HEK293 (cell line): ENCODE measurements around the gene S100A4.
"Not testable (repeated sequence)": the region's sequence is repeated elsewhere in the genome, so short reads cannot be mapped to it uniquely, and the experiment has no call there.

Experiments used
- CTCF ChIA-PET: fragments of 350-600 bp; formaldehyde crosslinking; extraction: SDS; loops from one replicate; lab custom pipeline; 2021; ENCODE audit warnings: antibody characterized with exemption; lab: Yijun Ruan, JAX
- POLR2A ChIA-PET: fragments of 300-600 bp; formaldehyde crosslinking; extraction: SDS; loops from one replicate; lab custom pipeline; 2020; ENCODE audit warnings: antibody characterized with exemption, inconsistent platforms; lab: Yijun Ruan, JAX
- H3K27ac ChIP-seq: fragments of 200-500 bp; sonication (Bioruptor generic); 2 replicates; pipeline ENCODE4 v1.5.1; 2014; ENCODE audit warnings: low read depth, low read length, control low read depth, inconsistent platforms; ENCODE audit errors: extremely low read depth
- H3K36me3 ChIP-seq, 2 experiments: fragments of 200-500 bp in 1 of 2; sonication (Bioruptor generic) in 1 of 2; 1 replicate in 1 of 2; 2 replicates in 1 of 2; pipeline ENCODE4 v1.5.1; 2014 to 2017; ENCODE audit warnings: inconsistent platforms in 2 of 2, low read length in 2 of 2; ENCODE audit not compliant: control insufficient read depth in 2 of 2, insufficient read depth in 1 of 2
- H3K4me1 ChIP-seq: fragments of 200-500 bp; sonication (Bioruptor generic); 2 replicates; pipeline ENCODE4 v1.5.1; 2014; ENCODE audit warnings: mild to moderate bottlenecking, low read length, inconsistent platforms; ENCODE audit not compliant: control insufficient read depth, insufficient read depth
- H3K4me3 ChIP-seq: 2 replicates; pipeline ENCODE4 v1.5.1; 2011; ENCODE audit warnings: low read depth, mild to moderate bottlenecking, control low read depth, low read length, moderate library complexity
- H3K9me3 ChIP-seq: fragments of 200-500 bp; sonication (Bioruptor generic); 2 replicates; pipeline ENCODE4 v1.5.1; 2014; ENCODE audit warnings: low read depth, low read length, inconsistent platforms; ENCODE audit not compliant: control insufficient read depth, insufficient read depth
- BCL11A ChIP-seq: fragments of 450-650 bp; formaldehyde crosslinking; IDR thresholded peaks from 2 replicates; pipeline ENCODE4 v1.5.1; 2016; ENCODE audit warnings: low read depth, missing biosample characterization, missing genetic modification characterization
- HOXA7 ChIP-seq: sonication (generic); formaldehyde crosslinking; IDR thresholded peaks from 2 replicates; pipeline ENCODE4 v1.8.1; 2022; ENCODE audit warnings: missing genetic modification reagents, borderline replicate concordance
- KLF1 ChIP-seq: fragments of 450-650 bp; formaldehyde crosslinking; IDR thresholded peaks from 2 replicates; pipeline ENCODE4 v1.5.1; 2016; ENCODE audit warnings: missing biosample characterization, missing genetic modification characterization
- PRDM1 ChIP-seq: fragments of 450-650 bp; formaldehyde crosslinking; IDR thresholded peaks from 2 replicates; pipeline ENCODE4; 2016; ENCODE audit warnings: missing biosample characterization, missing genetic modification characterization
- SP7 ChIP-seq: fragments of 450-650 bp; formaldehyde crosslinking; IDR thresholded peaks from 2 replicates; pipeline ENCODE4 v1.5.1; 2016; ENCODE audit warnings: missing biosample characterization, missing genetic modification characterization
- YY2 ChIP-seq: fragments of 450-650 bp; formaldehyde crosslinking; IDR thresholded peaks from 2 replicates; pipeline ENCODE4 v1.5.1; 2016; ENCODE audit warnings: missing biosample characterization, missing genetic modification characterization
- ZBTB17 ChIP-seq: fragments of 450-650 bp; formaldehyde crosslinking; IDR thresholded peaks from 2 replicates; pipeline ENCODE4 v1.5.1; 2016; ENCODE audit warnings: missing biosample characterization, missing genetic modification characterization
- ZBTB20 ChIP-seq: fragments of 450-650 bp; formaldehyde crosslinking; IDR thresholded peaks from 2 replicates; pipeline ENCODE4 v1.5.1; 2016; ENCODE audit warnings: missing biosample characterization, missing genetic modification characterization
- ZBTB48 ChIP-seq: fragments of 450-650 bp; formaldehyde crosslinking; IDR thresholded peaks from 2 replicates; pipeline ENCODE4 v1.5.1; 2016; ENCODE audit warnings: missing biosample characterization, missing genetic modification characterization
- ZNF335 ChIP-seq: fragments of 450-650 bp; formaldehyde crosslinking; conservative IDR thresholded peaks from 2 replicates; pipeline ENCODE4 v1.5.1; 2016; ENCODE audit warnings: missing biosample characterization, missing genetic modification characterization
- ZNF366 ChIP-seq: fragments of 450-650 bp; formaldehyde crosslinking; conservative IDR thresholded peaks from 2 replicates; pipeline ENCODE4 v1.5.1; 2016; ENCODE audit warnings: missing biosample characterization, missing genetic modification characterization
- ZNF394 ChIP-seq: fragments of 450-650 bp; formaldehyde crosslinking; IDR thresholded peaks from 2 replicates; pipeline ENCODE4 v1.5.1; 2016; ENCODE audit warnings: missing biosample characterization, missing genetic modification characterization, mild to moderate bottlenecking, moderate library complexity, borderline replicate concordance
- ZNF433 ChIP-seq: fragments of 450-650 bp; formaldehyde crosslinking; IDR thresholded peaks from 2 replicates; pipeline ENCODE4 v1.5.1; 2016; ENCODE audit warnings: missing biosample characterization, missing genetic modification characterization, low read depth
- ZNF600 ChIP-seq: fragments of 450-650 bp; formaldehyde crosslinking; IDR thresholded peaks from 2 replicates; pipeline ENCODE4 v1.5.1; 2016; ENCODE audit warnings: missing biosample characterization, missing genetic modification characterization
- ZNF610 ChIP-seq: fragments of 450-650 bp; formaldehyde crosslinking; IDR thresholded peaks from 2 replicates; pipeline ENCODE4 v1.5.1; 2016; ENCODE audit warnings: missing biosample characterization, missing genetic modification characterization, borderline replicate concordance
- ZNF626 ChIP-seq: fragments of 450-650 bp; sonication (Bioruptor Pico); formaldehyde crosslinking; IDR thresholded peaks from 2 replicates; pipeline ENCODE4 v1.5.1; 2018; ENCODE audit warnings: missing biosample characterization, missing genetic modification characterization, inconsistent platforms
- ZNF654 ChIP-seq: fragments of 450-650 bp; formaldehyde crosslinking; IDR thresholded peaks from 2 replicates; pipeline ENCODE4 v1.5.1; 2016; ENCODE audit warnings: low read depth, missing biosample characterization, missing genetic modification characterization
- ZNF76 ChIP-seq: fragments of 450-650 bp; formaldehyde crosslinking; IDR thresholded peaks from 2 replicates; pipeline ENCODE4; 2016; ENCODE audit warnings: low read depth, missing biosample characterization, missing genetic modification characterization, borderline replicate concordance
- ZNF776 ChIP-seq: fragments of 450-650 bp; formaldehyde crosslinking; IDR thresholded peaks from 2 replicates; pipeline ENCODE4 v1.5.0; 2017; ENCODE audit warnings: missing biosample characterization, missing genetic modification characterization, borderline replicate concordance
- ZNF830 ChIP-seq: fragments of 450-650 bp; IDR thresholded peaks from 2 replicates; pipeline ENCODE4 v1.5.0; 2018; ENCODE audit warnings: missing biosample characterization, missing genetic modification characterization, low read depth, mild to moderate bottlenecking, moderate library complexity
- TF ChIP-seq, protein P1 (sequence below): fragments of 450-650 bp; formaldehyde crosslinking; IDR thresholded peaks from 2 replicates; pipeline ENCODE4 v1.5.1; 2016; ENCODE audit warnings: missing biosample characterization, missing genetic modification characterization, low read depth
- TF ChIP-seq, protein P2 (sequence below): fragments of 450-650 bp; formaldehyde crosslinking; IDR thresholded peaks from 2 replicates; pipeline ENCODE4 v1.5.1; 2016; ENCODE audit warnings: missing biosample characterization, missing genetic modification characterization

S100A4 gene

DNA sequence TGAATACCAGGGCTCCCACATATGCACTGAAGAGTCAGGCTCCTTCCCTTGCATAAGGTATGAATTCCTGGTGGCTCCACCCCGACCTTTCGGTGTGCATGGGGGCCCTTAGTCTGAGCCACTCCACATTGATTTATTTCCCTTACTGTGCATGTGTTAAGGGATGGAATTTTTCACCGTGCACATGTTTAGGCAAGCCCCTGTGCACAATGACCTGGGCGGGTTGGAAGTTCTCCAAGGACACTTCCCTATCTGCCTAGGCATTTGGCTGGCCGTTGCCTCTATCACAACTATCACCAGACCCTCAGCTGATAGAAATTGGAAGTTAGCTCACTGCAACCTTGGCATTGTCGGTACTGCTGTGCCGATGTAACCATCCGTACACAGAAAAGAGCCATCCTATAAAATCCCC, 19.5 kb downstream of the S100A4 start (continued):
- TF ChIP-seq ZBTB48 (tag by site-specific recombination) = peak; percentile 87
- no peak for TF ChIP-seq ZNF654 (tag by site-specific recombination)
- TF ChIP-seq ZNF433 (tag by site-specific recombination) = no peak
- TF ChIP-seq BCL11A (tag by site-specific recombination) = no peak
- peak; percentile 40 for TF ChIP-seq ZBTB20 (tag by site-specific recombination)
- TF ChIP-seq ZNF600 (tag by site-specific recombination) = no peak
- TF ChIP-seq ZNF626 (tag by site-specific recombination) = no peak
- peak; percentile 29; the same call in 1 of the 2 replicates for TF ChIP-seq SP7 (tag by site-specific recombination)
- peak; percentile 76; the same call in 1 of the 2 replicates for TF ChIP-seq ZNF610 (tag by site-specific recombination)
- TF ChIP-seq, protein P1, sequence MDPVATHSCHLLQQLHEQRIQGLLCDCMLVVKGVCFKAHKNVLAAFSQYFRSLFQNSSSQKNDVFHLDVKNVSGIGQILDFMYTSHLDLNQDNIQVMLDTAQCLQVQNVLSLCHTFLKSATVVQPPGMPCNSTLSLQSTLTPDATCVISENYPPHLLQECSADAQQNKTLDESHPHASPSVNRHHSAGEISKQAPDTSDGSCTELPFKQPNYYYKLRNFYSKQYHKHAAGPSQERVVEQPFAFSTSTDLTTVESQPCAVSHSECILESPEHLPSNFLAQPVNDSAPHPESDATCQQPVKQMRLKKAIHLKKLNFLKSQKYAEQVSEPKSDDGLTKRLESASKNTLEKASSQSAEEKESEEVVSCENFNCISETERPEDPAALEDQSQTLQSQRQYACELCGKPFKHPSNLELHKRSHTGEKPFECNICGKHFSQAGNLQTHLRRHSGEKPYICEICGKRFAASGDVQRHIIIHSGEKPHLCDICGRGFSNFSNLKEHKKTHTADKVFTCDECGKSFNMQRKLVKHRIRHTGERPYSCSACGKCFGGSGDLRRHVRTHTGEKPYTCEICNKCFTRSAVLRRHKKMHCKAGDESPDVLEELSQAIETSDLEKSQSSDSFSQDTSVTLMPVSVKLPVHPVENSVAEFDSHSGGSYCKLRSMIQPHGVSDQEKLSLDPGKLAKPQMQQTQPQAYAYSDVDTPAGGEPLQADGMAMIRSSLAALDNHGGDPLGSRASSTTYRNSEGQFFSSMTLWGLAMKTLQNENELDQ (tag by site-specific recombination) = no peak
- TF ChIP-seq ZBTB17 (tag by site-specific recombination) = peak; percentile 72
- TF ChIP-seq, protein P2, sequence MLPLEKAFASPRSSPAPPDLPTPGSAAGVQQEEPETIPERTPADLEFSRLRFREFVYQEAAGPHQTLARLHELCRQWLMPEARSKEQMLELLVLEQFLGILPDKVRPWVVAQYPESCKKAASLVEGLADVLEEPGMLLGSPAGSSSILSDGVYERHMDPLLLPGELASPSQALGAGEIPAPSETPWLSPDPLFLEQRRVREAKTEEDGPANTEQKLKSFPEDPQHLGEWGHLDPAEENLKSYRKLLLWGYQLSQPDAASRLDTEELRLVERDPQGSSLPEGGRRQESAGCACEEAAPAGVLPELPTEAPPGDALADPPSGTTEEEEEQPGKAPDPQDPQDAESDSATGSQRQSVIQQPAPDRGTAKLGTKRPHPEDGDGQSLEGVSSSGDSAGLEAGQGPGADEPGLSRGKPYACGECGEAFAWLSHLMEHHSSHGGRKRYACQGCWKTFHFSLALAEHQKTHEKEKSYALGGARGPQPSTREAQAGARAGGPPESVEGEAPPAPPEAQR = no peak
- no peak for TF ChIP-seq KLF1 (tag by site-specific recombination)
- TF ChIP-seq ZNF394 (tag by site-specific recombination) = peak; percentile 12; the same call in 1 of the 2 replicates
- TF ChIP-seq ZNF830 (tag by site-specific recombination) = no peak
- TF ChIP-seq YY2 = no peak
- peak; percentile 13; the same call in 1 of the 2 replicates for TF ChIP-seq ZNF335 (tag by site-specific recombination)
- TF ChIP-seq ZNF776 (tag by site-specific recombination) = no peak
- no peak for TF ChIP-seq ZNF76

- POLR2A ChIA-PET = interaction anchor here (0.6 to 1.2 kb wide), 4 partner anchors 41 to 102 kb away, joined by 3 to 6 read pairs (median 4); partner anchors contain the start of gene S100A13
- no peaks in the 10 kb centered on the region for H3K9me3 ChIP-seq
- no peak overlapping the region for H3K27ac ChIP-seq
- no peak overlapping the region for H3K4me3 ChIP-seq
- CTCF ChIA-PET = interaction anchor here (0.7 to 3.2 kb wide), 8 partner anchors 9 to 102 kb away, joined by 3 to 12 read pairs (median 5); partner anchors contain the start of genes S100A13 and S100A6
- no peaks in the 10 kb centered on the region; the same call in 1 of the 2 replicates for H3K4me1 ChIP-seq
- H3K36me3 ChIP-seq = no peaks in the 10 kb centered on the region
- TF ChIP-seq PRDM1 (tag by site-specific recombination) = peak; percentile 90
- peak; percentile 59; the same call in 1 of the 2 replicates for TF ChIP-seq ZNF366 (tag by site-specific recombination)
- TF ChIP-seq HOXA7 (CRISPR knock-in tag) = no peak
These were observed 20.4 kb downstream of the S100A4 start for GRCh38 chr1:153525088-153525728.

DNA sequence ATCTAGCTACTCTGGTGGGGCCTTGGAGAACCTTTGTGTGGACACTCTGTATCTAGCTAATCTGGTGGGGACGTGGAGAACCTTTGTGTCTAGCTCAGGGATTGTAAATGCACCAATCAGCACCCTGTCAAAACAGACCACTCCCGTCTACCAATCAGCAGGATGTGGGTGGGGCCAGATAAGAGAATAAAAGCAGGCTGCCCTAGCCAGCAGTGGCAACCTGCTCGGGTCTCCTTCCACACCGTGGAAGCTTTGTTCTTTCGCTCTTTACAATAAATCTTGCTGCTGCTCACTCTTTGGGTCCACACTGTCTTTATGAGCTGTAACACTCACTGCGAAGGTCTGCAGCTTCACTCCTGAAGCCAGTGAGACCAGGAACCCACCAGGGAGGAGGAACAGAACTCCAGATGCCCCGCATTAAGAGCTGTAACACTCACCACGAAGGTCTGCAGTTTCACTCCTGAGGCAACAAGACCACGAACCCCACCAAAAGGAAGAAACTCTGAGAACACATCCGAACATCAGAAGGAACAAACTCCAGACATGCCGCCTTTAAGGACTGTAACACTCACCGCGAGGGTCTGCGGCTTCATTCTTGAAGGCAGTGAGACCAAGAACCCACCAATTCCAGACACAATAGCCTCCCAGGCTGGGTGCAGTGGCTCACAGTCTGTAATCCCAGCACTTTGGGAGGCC, 23.1 kb downstream of the S100A4 start:
- H3K4me3 ChIP-seq, H3K4me1 ChIP-seq, H3K36me3 ChIP-seq, H3K27ac ChIP-seq, H3K9me3 ChIP-seq: not testable (repeated sequence)
- ChIA-PET CTCF (interaction anchor here (0.6 to 2.9 kb wide), 4 partner anchors 10 to 250 kb away, joined by 3 to 11 read pairs (median 3); partner anchors contain the start of genes S100A1 and S100A13), POLR2A (interaction anchor here (1.2 kb wide), 1 partner anchor 46 kb away, joined by 5 read pairs; no protein-coding TSS in a partner anchor)

GRCh38 chr1:153521808-153522207, 23.8 kb downstream of the S100A4 start:
- ChIA-PET POLR2A (interaction anchor here (1.2 to 1.5 kb wide), 2 partner anchors 112 to 468 kb away, joined by 3 to 6 read pairs; partner anchors contain the start of genes CHTOP and RPS27), CTCF (interaction anchor here (1.7 to 2.9 kb wide), 2 partner anchors 46 to 106 kb away, joined by 6 to 11 read pairs; partner anchors contain the start of genes S100A1 and S100A13)
- H3K4me3 ChIP-seq, H3K9me3 ChIP-seq, H3K36me3 ChIP-seq, H3K27ac ChIP-seq, H3K4me1 ChIP-seq: not testable (repeated sequence)
